Measurements from ENCODE around the gene IFTAP.

GRCh38 chr11:36586543-36586942 is 7.8 kb upstream of the IFTAP start:
- no peak for TF ChIP-seq POLR2A (IDR thresholded peaks at IDR 0.05; ENCODE audit: low read length)
- no peak for TF ChIP-seq GATA1 (IDR thresholded peaks at IDR 0.05; ENCODE audit: low read depth, low read length)

All from erythroblast (primary cell).